Stimulated activated CD8-positive, alpha-beta memory T cell treated with anti-CD3 and anti-CD28 coated beads, Interleukin-12 subunit alpha, Interleukin-12 subunit beta, amount 100 ng/mL, for 24 hours (primary cell): ENCODE data around the gene TMEM254.
"Not testable (repeated sequence)": the region's sequence is repeated elsewhere in the genome, so short reads cannot be mapped to it uniquely, and the experiment has no call there.

ENCODE experiments used
- DNase-seq: peaks from one replicate; pipeline ENCODE4 v3.0.0-alpha.2; 2020; ENCODE audit errors: extremely low read depth

TMEM254 gene

DNA sequence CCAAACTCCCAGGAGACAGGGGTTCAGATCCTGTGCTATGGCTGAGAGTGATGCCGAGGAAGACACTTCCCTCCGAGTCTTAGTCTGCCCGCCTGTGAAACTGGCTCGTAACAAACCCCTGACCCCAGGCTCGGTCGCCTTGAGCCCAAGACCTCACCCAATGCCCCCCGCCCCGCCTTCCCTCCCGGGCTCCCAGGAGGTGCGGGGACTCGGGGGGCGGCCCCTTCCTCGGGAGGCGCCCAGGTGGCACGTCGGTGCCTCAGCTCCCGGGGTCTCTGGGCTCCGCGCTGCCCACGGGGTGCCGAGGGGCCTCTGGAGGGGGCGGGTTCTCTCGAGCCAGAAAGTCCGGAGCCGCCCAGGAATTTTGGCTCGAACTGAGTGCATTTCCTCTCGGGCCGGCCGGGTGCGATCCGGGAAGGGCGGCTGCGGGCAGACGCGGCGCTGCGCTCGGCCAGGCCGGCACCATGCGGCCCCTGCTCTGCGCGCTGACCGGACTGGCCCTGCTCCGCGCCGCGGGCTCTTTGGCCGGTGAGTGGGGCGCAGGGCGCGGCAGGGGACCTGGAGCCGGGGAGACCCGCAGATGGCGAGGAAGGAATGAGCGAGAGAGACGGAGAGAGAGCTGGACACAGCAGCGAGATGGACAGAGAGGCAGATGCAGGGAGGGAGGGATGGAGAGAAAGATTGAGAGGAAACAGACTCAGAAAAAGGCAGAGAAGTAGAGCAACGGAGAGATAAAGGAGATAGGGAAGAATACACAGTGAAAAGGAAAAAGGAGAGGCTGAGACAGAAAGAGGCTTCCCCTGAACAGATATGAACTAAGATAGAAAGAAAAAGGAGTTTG, 54.1 kb downstream of the TMEM254 start, which contains the start of gene PLAC9:
Gene PLAC9 (plus strand): TSS at position 432 of the 841 bp plus-strand sequence. CDS start 33 bp downstream, at position 465.
- DNase-seq, result no peak

DNA sequence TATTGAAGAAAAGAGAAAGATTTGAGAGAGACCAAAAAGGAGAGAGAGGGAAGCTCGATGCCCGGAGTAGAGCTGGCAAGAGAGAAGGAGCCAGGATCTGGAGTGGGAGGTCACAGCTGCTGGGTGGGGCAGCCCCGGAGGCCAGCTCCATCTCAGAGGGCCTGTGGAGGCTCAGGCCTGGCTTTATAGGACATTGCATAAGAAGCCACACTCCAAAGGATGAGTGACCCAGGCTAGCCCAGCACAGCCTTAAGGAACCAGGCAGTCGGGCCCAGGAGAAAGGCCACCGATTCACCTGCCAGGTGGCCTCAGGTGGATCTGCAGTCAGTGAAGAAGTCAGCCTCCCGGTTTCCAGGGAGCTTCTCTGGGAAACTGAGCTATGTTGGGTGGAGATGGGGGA, 54.7 kb downstream of the TMEM254 start:
- no peak for DNase-seq

DNA sequence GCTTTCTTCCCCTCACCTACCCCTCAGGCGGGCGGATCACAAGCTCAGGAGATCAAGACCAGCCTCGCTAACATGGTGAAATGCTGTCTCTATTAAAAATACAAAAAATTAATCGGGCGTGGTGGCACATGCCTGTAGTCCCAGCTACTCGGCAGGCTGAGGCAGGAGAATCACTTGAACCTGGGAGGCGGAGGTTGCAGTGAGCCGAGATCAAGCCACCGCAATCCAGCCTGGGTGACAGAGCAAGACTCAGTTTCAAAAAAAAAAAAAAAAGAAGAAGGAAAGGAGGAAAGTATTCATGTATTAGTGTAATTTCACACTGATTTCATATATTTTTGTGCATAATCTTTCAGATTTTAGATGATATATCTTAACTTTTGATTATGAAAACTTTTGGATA, 55.2 kb downstream of the TMEM254 start:
- not testable (repeated sequence) for DNase-seq

DNA sequence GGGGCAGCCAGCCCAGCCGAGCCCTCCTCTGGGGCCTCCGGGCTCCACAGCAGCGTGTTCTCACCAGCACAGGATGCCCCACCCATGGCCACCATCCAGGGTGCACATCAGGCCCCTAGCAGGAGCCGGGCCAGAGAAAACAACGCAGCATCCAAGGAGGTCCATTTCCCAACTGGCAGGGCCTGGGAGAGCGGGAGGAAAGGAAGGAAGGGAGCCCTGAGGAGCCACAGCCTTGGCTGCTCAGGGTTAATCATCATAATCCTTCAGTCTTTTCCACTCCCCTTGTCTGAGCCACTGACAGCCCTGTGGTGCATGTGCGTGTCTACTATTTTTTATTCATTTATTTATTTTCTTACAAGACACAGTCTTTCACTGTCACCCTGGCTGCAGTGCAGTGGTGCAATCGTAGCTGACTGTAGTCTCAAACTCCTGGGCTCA, 57.7 kb downstream of the TMEM254 start:
- no peak for DNase-seq

DNA sequence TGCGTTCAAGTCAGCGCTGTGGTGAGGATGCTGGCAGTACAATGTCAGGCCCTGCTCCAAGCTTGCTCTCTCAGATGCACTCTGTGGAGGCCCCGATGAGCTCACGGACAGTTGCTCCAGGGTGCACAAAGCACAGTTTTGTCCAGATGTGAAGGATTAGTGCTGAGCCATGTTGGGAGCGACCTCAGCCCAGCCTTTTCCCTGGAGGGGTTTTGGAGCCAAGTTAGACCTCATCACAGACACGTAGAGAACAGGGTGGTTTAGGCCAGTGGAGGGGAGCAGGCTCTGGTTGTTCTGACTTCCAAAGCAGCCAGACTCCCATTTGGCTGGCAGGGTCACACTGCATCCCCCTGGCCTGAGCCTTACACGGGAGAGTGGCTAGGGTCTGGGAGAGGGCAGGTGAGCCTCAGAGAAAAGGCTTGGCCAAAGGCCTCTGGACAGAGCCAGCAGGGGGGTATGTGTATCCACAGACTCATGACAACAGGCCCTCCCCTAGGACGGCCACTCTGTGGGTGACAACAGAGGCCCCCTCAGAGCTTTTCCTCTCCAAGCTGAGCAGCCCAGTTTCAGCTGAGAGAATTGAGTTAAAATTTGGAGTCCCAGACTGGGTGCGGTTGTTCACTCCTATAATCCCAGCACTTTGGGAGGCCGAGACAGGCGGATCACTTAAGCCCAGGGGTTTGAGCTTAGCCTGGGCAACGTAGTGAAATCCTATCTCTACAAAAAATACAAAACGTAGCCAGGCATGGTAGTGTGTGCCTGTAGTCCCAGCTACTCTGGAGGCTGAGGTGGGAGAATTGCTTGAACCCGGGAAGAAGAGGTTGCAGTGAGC, 58.8 kb downstream of the TMEM254 start:
- DNase-seq, result no peak

DNA sequence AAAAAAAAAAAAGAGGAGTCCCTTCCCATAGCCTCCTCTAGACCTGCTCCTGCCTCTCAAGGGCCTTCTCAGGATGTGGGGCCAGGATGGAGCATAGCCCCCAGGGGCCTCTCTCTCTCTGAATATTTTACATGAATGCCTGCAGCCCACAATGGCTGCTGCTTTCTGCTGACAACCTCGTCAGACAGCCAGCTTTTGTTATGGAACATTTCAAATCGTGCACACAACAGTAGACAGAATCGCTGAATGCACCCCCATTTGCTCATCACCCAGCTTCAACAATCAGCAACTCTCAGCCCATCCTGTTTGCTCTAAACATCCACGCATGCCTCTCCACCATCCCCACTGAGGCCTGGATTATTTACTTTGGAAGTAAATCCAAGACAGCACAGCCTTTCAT, 59.5 kb downstream of the TMEM254 start:
- DNase-seq, result no peak

DNA sequence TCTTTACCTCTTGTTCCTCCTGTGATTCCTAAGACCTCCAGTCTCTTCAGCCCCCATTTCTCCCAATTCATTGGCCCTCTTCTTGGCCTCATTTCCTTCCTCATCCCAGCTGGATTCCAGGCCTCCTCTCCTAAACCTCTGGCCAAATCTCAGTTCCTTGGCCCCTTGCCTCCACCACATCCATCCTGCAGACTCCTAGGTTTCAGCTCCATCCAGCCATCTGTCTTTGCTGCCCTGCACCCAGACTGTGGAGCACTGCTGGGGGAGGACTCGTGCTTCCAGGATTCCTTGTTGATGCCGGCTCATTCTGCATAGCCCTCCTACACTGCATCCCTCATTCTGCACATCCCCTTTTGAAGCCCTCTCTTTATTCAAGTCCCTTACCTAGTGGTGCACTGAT, 60.8 kb downstream of the TMEM254 start:
- DNase-seq, result no peak

DNA sequence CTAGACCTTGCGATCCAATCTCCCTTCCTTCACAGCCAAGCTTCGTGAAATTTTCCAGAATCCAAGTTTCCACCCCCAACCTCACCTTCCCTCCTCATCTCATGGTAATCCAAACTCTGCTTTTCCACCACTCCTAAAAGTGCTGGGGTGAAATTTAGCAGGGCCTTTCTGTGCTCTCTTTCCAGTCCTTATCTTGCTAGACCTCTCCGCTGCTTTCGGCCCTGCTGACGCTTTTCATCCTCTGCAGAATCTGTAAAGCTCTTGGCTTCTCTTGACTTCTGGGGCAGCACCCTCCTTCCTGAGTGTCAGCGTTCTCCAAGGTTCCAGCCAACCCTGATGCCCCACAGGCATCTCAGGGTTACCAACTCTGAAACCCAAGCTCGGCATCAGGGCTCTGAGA, 61.8 kb downstream of the TMEM254 start:
- DNase-seq, result no peak

DNA sequence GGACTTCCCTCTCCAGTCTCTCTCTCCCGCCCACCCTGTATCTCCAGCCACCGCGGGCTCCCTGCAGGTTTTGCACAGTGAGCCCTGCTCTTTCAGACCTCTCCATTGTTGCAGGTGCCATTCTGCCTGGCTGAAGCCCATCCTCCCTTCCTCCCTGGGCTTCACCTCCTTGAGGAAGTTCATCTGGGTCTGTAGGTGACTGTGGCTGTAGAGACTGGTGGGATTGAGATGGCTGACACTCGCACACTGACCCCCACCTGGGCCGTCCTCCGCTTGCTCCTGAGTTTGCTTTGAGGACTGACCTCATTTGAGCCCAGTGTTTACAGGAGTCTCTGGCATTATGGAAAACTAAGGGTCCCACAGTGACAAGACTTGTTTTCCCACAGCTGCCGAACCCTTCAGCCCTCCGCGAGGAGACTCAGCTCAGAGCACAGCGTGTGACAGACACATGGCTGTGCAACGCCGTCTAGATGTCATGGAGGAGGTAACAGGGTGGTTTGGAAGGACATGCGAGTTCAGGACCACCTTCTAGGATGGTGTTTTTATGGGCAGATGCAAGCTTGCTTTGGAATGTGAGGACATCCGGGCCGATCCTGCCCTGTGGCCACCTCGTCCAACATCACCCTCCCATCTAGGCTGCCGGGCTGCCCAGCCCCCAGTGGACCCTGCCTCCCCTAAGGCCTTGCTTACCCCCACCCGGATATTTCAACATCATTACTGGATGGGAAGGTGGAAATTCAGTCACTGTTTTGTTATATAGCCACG, 63.4 kb downstream of the TMEM254 start:
- no peak for DNase-seq
